Fibroblast of lung (primary cell): Measurements from ENCODE around the gene LRP1. TPM values are rescaled to one million over a fixed set of nuclear protein-coding genes. Genes with fewer than 3 reads are reported as not detected.

Experiments
- DNase-seq, 2 donors: peaks; one replicate each; pipeline versions ENCODE4 v3.0.0 to v3.0.0-alpha.2; 2010; ENCODE audit warnings: low read depth in 2 of 2
- H2AFZ ChIP-seq: 2 replicates; pipeline ENCODE4 v1.5.1; 2012; ENCODE audit warnings: low read length, control low read depth, inconsistent platforms
- H3K27ac ChIP-seq: 2 replicates; pipeline ENCODE4 v1.5.1; 2011; ENCODE audit warnings: low read length, control low read depth; ENCODE audit not compliant: insufficient read depth
- H3K27me3 ChIP-seq: 2 replicates; pipeline ENCODE4 v1.5.1; 2011; ENCODE audit warnings: mild to moderate bottlenecking, low read length; ENCODE audit not compliant: control insufficient read depth, insufficient read depth
- H3K36me3 ChIP-seq: 2 replicates; pipeline ENCODE4 v1.5.1; 2011; ENCODE audit warnings: low read length; ENCODE audit not compliant: control insufficient read depth, insufficient read depth
- H3K4me1 ChIP-seq: 2 replicates; pipeline ENCODE4 v1.5.1; 2011; ENCODE audit warnings: low read length; ENCODE audit not compliant: control insufficient read depth, insufficient read depth; ENCODE audit errors: extremely low read depth
- H3K4me2 ChIP-seq: 2 replicates; pipeline ENCODE4 v1.5.1; 2011; ENCODE audit warnings: low read length, control low read depth; ENCODE audit not compliant: insufficient read depth; ENCODE audit errors: extremely low read depth
- H3K4me3 ChIP-seq, 4 experiments: fragments of 200-600 bp in 1 of 4; sonication (generic) in 1 of 4; replicated peaks in 1 of 4; 2 replicates each; pipeline ENCODE4 v1.5.1; 2011 to 2016; ENCODE audit warnings: low read length in 4 of 4, low read depth in 3 of 4, mild to moderate bottlenecking in 3 of 4, control low read depth in 2 of 4, inconsistent platforms in 1 of 4, mixed read lengths in 1 of 4; ENCODE audit not compliant: insufficient read depth in 1 of 4; ENCODE audit errors: control extremely low read depth in 1 of 4
- H3K79me2 ChIP-seq: 2 replicates; pipeline ENCODE4 v1.5.1; 2012; ENCODE audit warnings: mild to moderate bottlenecking, low read length, inconsistent platforms; ENCODE audit not compliant: control insufficient read depth, insufficient read depth
- H3K9ac ChIP-seq: 2 replicates; pipeline ENCODE4 v1.5.1; 2011; ENCODE audit warnings: mild to moderate bottlenecking, low read length, control low read depth; ENCODE audit not compliant: insufficient read depth
- H3K9me3 ChIP-seq: 2 replicates; pipeline ENCODE4 v1.5.1; 2012; ENCODE audit warnings: low read depth, low read length; ENCODE audit not compliant: control insufficient read depth, insufficient read depth
- H4K20me1 ChIP-seq: 2 replicates; pipeline ENCODE4 v1.5.1; 2011; ENCODE audit warnings: low read length; ENCODE audit not compliant: control insufficient read depth, insufficient read depth; ENCODE audit errors: extremely low read depth
- EZH2 ChIP-seq: IDR thresholded peaks from 2 replicates; pipeline ENCODE4 v1.5.1; 2012; ENCODE audit warnings: low read length, control low read depth, mild to moderate bottlenecking; ENCODE audit errors: missing control alignments
- polyA plus RNA-seq, 2 donors: library from polyadenylated mRNA; depleted of rRNA in 1 of 2; stranded (reverse) in 1 of 2; unstranded in 1 of 2; fragments of >200 nt; gene quantifications; 2 replicates each; pipeline ENCODE4 v1.2.1, GENCODE V29; 2011 to 2012; ENCODE audit warnings: missing spikeins in 1 of 2
- total RNA-seq: library from RNA; depleted of rRNA; stranded (reverse); fragments of >200 nt; gene quantifications from 2 replicates; pipeline ENCODE4 v1.2.1, GENCODE V29; 2014
- TF ChIP-seq, protein P1 (sequence below), 2 donors: IDR thresholded peaks in 1 of 2; conservative IDR thresholded peaks in 1 of 2; 1 replicate in 1 of 2; 2 replicates in 1 of 2; pipeline ENCODE4 v1.5.1; 2011 to 2012; ENCODE audit warnings: low read length in 2 of 2, control low read depth in 1 of 2, inconsistent platforms in 1 of 2, low read depth in 1 of 2, mild to moderate bottlenecking in 1 of 2

Gene LRP1
- total and polyA plus RNA-seq, 2 donors (not counting 1 experiment from before 2014, with no cell fraction given), result 92.2 to 464 TPM

DNA sequence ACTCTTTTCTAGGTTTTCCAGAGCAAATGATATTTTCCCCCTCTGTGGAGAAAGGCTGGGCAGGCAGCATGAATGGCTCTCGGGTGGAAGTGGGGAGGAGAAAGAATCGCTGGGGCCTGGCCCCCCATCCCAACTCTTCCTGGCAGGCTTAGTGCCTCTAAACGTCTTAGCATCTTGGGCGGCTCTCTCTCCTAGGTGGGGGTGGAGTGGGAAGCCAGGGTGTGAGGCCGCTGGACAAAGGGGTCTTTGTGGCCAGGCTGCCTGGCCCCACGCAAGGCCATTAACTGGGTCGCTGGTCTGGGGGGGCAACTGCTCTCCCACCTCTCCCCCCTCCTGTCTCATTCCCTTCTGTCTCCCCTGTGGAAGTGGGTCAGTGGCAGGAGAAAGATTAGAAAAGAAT, 14.4 kb downstream of the LRP1 start:
- peaks cover 59% of the 10 kb centered on the region for H3K79me2 ChIP-seq

DNA sequence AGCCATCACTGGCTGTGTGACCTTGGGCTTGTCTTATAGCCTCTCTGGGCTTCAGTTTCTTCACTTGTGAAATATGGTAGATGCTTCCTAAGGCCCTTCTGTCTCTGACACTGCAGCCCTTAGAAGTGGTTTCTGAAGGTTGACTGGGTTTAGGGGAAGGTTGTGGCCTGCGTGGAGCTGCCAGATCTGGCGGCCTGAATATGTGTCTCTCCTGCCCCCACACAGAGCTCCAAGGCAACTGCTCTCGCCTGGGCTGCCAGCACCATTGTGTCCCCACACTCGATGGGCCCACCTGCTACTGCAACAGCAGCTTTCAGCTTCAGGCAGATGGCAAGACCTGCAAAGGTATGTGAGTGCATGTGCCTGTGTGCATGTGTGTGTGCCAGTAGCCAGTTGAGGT, 15.2 kb downstream of the LRP1 start:
- Histone ChIP-seq H4K20me1 (no peaks in the 10 kb centered on the region), H3K4me1 (peaks cover 52% of the 10 kb centered on the region), H3K9me3 (no peaks in the 10 kb centered on the region), H3K36me3 (peaks cover 51% of the 10 kb centered on the region), H3K27me3 (no peaks in the 10 kb centered on the region), H3K27ac (no peak overlapping the region), H3K79me2 (peaks cover 52% of the 10 kb centered on the region), H3K4me3 (no peak overlapping the region), H3K9ac (no peak overlapping the region), H3K4me2 (no peak overlapping the region), H2AFZ (no peak overlapping the region)
- TF ChIP-seq, protein P1, sequence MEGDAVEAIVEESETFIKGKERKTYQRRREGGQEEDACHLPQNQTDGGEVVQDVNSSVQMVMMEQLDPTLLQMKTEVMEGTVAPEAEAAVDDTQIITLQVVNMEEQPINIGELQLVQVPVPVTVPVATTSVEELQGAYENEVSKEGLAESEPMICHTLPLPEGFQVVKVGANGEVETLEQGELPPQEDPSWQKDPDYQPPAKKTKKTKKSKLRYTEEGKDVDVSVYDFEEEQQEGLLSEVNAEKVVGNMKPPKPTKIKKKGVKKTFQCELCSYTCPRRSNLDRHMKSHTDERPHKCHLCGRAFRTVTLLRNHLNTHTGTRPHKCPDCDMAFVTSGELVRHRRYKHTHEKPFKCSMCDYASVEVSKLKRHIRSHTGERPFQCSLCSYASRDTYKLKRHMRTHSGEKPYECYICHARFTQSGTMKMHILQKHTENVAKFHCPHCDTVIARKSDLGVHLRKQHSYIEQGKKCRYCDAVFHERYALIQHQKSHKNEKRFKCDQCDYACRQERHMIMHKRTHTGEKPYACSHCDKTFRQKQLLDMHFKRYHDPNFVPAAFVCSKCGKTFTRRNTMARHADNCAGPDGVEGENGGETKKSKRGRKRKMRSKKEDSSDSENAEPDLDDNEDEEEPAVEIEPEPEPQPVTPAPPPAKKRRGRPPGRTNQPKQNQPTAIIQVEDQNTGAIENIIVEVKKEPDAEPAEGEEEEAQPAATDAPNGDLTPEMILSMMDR (conservative IDR thresholded peaks at IDR 0.05 in 1 of 2, IDR thresholded peaks at IDR 0.05 in 1 of 2; ENCODE audit: low read depth in 1 of 2, low read length in 2 of 2), result no peak
- no peak for TF ChIP-seq EZH2
- DNase-seq, result no peak

More for the DNA sequence above, 14.4 kb downstream of the LRP1 start:
- DNase-seq, result no peak
- H3K27me3 ChIP-seq, result no peaks in the 10 kb centered on the region
- no peaks in the 10 kb centered on the region for H4K20me1 ChIP-seq
- H3K9me3 ChIP-seq, result no peaks in the 10 kb centered on the region
- H3K36me3 ChIP-seq, result peaks cover 47% of the 10 kb centered on the region
- peaks cover 50% of the 10 kb centered on the region for H3K4me1 ChIP-seq
- H3K4me3 ChIP-seq, result no peak overlapping the region
- no peak overlapping the region for H3K9ac ChIP-seq
- H2AFZ ChIP-seq, result no peak overlapping the region
- TF ChIP-seq EZH2, result no peak
- TF ChIP-seq, protein P1 (conservative IDR thresholded peaks at IDR 0.05 in 1 of 2, IDR thresholded peaks at IDR 0.05 in 1 of 2; ENCODE audit: low read depth in 1 of 2, low read length in 2 of 2), result no peak
- H3K27ac ChIP-seq, result no peak overlapping the region
- no peak overlapping the region for H3K4me2 ChIP-seq

DNA sequence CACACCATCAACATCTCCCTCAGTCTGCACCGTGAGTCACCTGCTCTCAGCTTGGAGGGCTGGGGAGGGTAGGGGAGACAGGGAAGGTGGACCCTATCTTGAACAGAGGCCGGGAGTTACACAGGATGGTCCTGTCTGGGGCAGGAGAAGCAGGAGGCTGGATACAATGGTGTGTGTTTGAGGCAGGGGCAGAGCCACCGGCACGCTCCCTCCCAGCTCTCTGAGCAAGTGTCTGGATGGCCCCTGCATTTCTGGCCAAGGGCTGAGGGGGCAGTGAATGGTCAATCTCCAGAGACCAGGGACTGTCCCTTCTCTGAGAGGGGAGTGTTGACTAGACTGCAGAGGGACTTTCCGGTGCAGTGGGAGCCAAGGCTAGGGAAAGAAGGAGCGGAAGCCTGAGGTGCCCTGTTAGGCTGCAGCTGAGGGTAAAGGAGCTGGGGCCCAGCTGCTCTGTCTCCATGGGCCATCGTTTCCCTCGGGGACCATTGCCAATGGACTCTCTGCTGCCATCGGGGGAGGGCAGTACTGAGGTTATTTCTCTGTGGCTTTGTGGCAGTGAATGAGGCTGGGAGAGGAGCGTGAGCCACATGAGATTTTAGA, 17.3 kb downstream of the LRP1 start:
- Histone ChIP-seq H3K4me1 (peaks cover 52% of the 10 kb centered on the region), H3K4me2 (no peak overlapping the region), H3K9me3 (no peaks in the 10 kb centered on the region), H3K36me3 (peaks cover 45% of the 10 kb centered on the region), H3K9ac (no peak overlapping the region), H3K79me2 (peaks cover 46% of the 10 kb centered on the region), H3K27me3 (no peaks in the 10 kb centered on the region), H2AFZ (no peak overlapping the region), H3K4me3 (no peak overlapping the region), H3K27ac (no peak overlapping the region), H4K20me1 (no peaks in the 10 kb centered on the region)
- DNase-seq, result no peak
- TF ChIP-seq, protein P1 (conservative IDR thresholded peaks at IDR 0.05 in 1 of 2, IDR thresholded peaks at IDR 0.05 in 1 of 2; ENCODE audit: low read depth in 1 of 2, low read length in 2 of 2), result no peak
- no peak for TF ChIP-seq EZH2
